Astrocyte (in vitro differentiated cells and primary cell): ENCODE measurements around the gene COL16A1. TPM values are rescaled to one million over a fixed set of nuclear protein-coding genes. Genes with fewer than 3 reads are reported as not detected.
A peak's percentile ranks its signal among the peaks of the same experiment; 100 is the strongest.

ENCODE experiments used
- DNase-seq: peaks from one replicate; pipeline ENCODE4 v3.0.0-alpha.2; 2010; ENCODE audit warnings: low read depth
- FAIRE-seq: peaks from 2 replicates; lab custom pipeline; 2011; peaks lifted over from hg19 to GRCh38; lab: Jason Lieb, UNC
- H2AFZ ChIP-seq: 2 replicates; pipeline ENCODE4 v1.6.0; 2012; ENCODE audit warnings: low read depth, low read length, inconsistent platforms
- H3K27ac ChIP-seq: 2 replicates; pipeline ENCODE4 v1.5.1; 2011; ENCODE audit warnings: low read depth, low read length, inconsistent platforms
- H3K27me3 ChIP-seq: 2 replicates; pipeline ENCODE4 v1.6.0; 2011; ENCODE audit warnings: low read length, inconsistent platforms; ENCODE audit not compliant: insufficient read depth
- H3K36me3 ChIP-seq: 2 replicates; pipeline ENCODE4 v1.5.1; 2011; ENCODE audit warnings: low read length, inconsistent platforms; ENCODE audit not compliant: insufficient read depth
- H3K4me1 ChIP-seq: 2 replicates; pipeline ENCODE4 v1.5.1; 2011; ENCODE audit warnings: low read length, inconsistent platforms; ENCODE audit not compliant: insufficient read depth
- H3K4me2 ChIP-seq: 2 replicates; pipeline ENCODE4 v1.6.0; 2012; ENCODE audit warnings: low read length, inconsistent platforms
- H3K4me3 ChIP-seq: 2 replicates; pipeline ENCODE4 v1.5.1; 2011; ENCODE audit warnings: low read depth, mild to moderate bottlenecking, low read length, inconsistent platforms; ENCODE audit not compliant: insufficient read depth
- H3K79me2 ChIP-seq: 2 replicates; pipeline ENCODE4 v1.6.0; 2012; ENCODE audit warnings: mild to moderate bottlenecking, low read length, inconsistent platforms; ENCODE audit not compliant: insufficient read depth
- H3K9ac ChIP-seq: 2 replicates; pipeline ENCODE4 v1.6.0; 2012; ENCODE audit warnings: mild to moderate bottlenecking, low read length, inconsistent platforms
- H3K9me3 ChIP-seq: 2 replicates; pipeline ENCODE4 v1.5.1; 2012; ENCODE audit warnings: low read depth, mild to moderate bottlenecking, low read length, inconsistent platforms; ENCODE audit not compliant: insufficient read depth
- H4K20me1 ChIP-seq: 2 replicates; pipeline ENCODE4 v1.6.0; 2012; ENCODE audit warnings: low read length, inconsistent platforms; ENCODE audit not compliant: insufficient read depth
- H3K27ac Mint-ChIP-seq: one replicate; pipeline ENCODE4 v1.8.0; 2021; ENCODE audit warnings: mild to moderate bottlenecking, mixed read lengths; ENCODE audit not compliant: unreplicated experiment
- H3K27me3 Mint-ChIP-seq: one replicate; pipeline ENCODE4 v1.8.0; 2021; ENCODE audit warnings: low read depth, mixed read lengths; ENCODE audit not compliant: unreplicated experiment
- H3K36me3 Mint-ChIP-seq: one replicate; pipeline ENCODE4 v1.8.0; 2021; ENCODE audit warnings: low read depth, mixed read lengths; ENCODE audit not compliant: unreplicated experiment
- H3K4me1 Mint-ChIP-seq: one replicate; pipeline ENCODE4 v1.8.0; 2021; ENCODE audit warnings: low read depth, mixed read lengths; ENCODE audit not compliant: unreplicated experiment
- H3K4me3 Mint-ChIP-seq: one replicate; pipeline ENCODE4 v1.8.0; 2021; ENCODE audit warnings: mild to moderate bottlenecking, moderate library complexity, mixed read lengths; ENCODE audit not compliant: unreplicated experiment
- H3K9me3 Mint-ChIP-seq: one replicate; pipeline ENCODE4 v1.8.0; 2021; ENCODE audit warnings: mild to moderate bottlenecking, mixed read lengths; ENCODE audit not compliant: unreplicated experiment
- EZH2 ChIP-seq: IDR thresholded peaks from 2 replicates; pipeline ENCODE4 v1.6.1; 2012; ENCODE audit warnings: mild to moderate bottlenecking, low read length, inconsistent platforms; ENCODE audit not compliant: insufficient read depth
- total RNA-seq: library from RNA; stranded (reverse); gene quantifications from 2 replicates; pipeline ENCODE4 v1.2.1, GENCODE V29; 2021
- TF ChIP-seq, protein P1 (sequence below): IDR thresholded peaks from 2 replicates; pipeline ENCODE4 v1.5.1; 2011; ENCODE audit warnings: low read depth, mild to moderate bottlenecking, inconsistent platforms, low read length, moderate library complexity; ENCODE audit not compliant: insufficient read depth

The COL16A1 gene
- total RNA-seq, 1 donor from 2014 or later: 42.9 TPM

DNA sequence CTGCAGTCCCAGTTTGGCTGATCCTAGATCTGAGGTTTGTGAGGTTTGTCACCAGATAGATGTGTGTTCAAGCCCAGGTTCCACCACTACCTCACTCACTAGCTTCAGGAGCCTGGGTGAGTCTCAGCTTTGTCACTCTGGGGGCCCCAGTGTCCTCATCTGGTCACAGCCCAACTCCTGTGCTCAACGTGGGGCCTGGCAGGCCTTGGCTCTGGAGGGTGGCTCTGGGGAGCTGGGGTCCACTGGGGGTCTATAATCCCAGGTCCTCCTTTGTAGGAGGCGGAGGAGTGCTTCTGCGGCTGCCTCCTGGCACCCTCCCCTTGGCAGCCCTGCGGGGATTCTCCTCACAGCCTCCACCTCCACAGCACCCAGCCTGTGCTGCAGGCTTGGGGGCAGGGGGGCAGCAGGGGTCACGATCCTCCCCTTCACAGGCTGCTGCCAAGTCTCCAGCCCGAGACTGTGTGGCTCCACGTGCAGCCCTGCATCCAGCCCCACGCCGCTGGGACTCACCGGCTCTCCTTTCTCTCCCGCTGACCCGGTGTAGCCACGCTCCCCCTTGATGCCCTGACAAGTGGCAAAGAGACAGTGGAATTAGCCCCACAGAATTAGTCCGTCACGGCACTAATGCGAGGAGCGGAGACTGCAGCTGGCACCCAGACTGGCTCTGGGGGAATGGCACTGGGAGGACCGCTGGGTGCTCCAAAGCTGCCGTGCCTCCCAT lies 36.6 kb downstream of the COL16A1 start:
- Histone ChIP-seq H2AFZ (no peak overlapping the region), H3K27ac (no peak overlapping the region), H4K20me1 (peaks cover 11% of the 10 kb centered on the region), H3K9me3 (no peaks in the 10 kb centered on the region), H3K27me3 (no peaks in the 10 kb centered on the region), H3K4me2 (no peak overlapping the region), H3K4me3 (no peak overlapping the region), H3K79me2 (no peaks in the 10 kb centered on the region), H3K9ac (no peak overlapping the region), H3K4me1 (peaks cover 25% of the 10 kb centered on the region), H3K36me3 (no peaks in the 10 kb centered on the region)
- H3K4me3 Mint-ChIP-seq: no peak overlapping the region
- H3K27ac Mint-ChIP-seq: no peak overlapping the region
- no peak for TF ChIP-seq EZH2
- TF ChIP-seq, protein P1, sequence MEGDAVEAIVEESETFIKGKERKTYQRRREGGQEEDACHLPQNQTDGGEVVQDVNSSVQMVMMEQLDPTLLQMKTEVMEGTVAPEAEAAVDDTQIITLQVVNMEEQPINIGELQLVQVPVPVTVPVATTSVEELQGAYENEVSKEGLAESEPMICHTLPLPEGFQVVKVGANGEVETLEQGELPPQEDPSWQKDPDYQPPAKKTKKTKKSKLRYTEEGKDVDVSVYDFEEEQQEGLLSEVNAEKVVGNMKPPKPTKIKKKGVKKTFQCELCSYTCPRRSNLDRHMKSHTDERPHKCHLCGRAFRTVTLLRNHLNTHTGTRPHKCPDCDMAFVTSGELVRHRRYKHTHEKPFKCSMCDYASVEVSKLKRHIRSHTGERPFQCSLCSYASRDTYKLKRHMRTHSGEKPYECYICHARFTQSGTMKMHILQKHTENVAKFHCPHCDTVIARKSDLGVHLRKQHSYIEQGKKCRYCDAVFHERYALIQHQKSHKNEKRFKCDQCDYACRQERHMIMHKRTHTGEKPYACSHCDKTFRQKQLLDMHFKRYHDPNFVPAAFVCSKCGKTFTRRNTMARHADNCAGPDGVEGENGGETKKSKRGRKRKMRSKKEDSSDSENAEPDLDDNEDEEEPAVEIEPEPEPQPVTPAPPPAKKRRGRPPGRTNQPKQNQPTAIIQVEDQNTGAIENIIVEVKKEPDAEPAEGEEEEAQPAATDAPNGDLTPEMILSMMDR: no peak
- DNase-seq: no peak
- FAIRE-seq: no peak
- H3K36me3 Mint-ChIP-seq: peaks cover 25% of the 10 kb centered on the region
- no peaks in the 10 kb centered on the region for H3K9me3 Mint-ChIP-seq
- peaks cover 7% of the 10 kb centered on the region for H3K4me1 Mint-ChIP-seq
- H3K27me3 Mint-ChIP-seq: peaks cover 25% of the 10 kb centered on the region

DNA sequence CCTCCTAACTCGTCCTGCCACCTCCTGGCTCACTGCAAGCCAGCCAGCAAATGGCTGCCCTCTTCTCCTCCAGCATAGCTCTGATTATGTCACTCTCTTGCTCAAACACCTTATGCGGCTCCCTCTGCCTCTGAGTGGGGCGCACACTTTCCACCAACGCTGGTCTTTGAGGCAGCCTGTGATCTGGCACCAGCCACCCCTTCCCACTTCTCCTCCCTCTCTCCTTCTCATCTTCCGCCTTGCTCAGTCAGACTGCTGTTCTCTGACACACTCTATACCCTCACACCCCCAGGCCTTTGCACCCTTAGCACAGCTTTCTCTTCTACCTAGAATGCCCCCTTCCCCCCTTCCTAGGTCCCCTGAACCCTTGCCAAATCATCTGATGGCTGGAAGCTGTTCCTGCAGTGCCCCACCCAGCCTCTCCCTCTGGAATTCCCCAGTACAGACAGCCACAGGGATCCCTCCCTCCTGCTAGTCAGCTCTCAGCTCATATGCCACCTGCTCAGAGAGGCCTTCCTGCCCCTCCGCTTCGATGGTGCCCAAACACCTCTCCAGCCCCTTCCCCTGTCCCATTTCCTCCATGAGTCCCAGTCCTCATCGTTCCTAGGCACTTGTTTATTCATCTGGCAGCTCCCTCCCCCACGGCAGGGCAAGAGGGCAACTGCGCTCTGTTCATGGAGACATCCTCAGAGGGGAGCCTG lies 37.4 kb downstream of the COL16A1 start:
- Histone ChIP-seq H3K9me3 (no peaks in the 10 kb centered on the region), H3K79me2 (no peaks in the 10 kb centered on the region), H2AFZ (no peak overlapping the region), H3K4me2 (no peak overlapping the region), H3K9ac (no peak overlapping the region), H3K27me3 (no peaks in the 10 kb centered on the region), H4K20me1 (peaks cover 11% of the 10 kb centered on the region), H3K4me1 (peaks cover 25% of the 10 kb centered on the region), H3K4me3 (no peak overlapping the region), H3K36me3 (no peaks in the 10 kb centered on the region), H3K27ac (no peak overlapping the region)
- Mint-ChIP-seq H3K27ac (no peak overlapping the region), H3K4me1 (peaks cover 7% of the 10 kb centered on the region), H3K9me3 (no peaks in the 10 kb centered on the region), H3K27me3 (peaks cover 19% of the 10 kb centered on the region), H3K4me3 (peak overlapping the region; percentile 50), H3K36me3 (peaks cover 19% of the 10 kb centered on the region)
- TF ChIP-seq, protein P1: no peak
- TF ChIP-seq EZH2: no peak
- no peak for FAIRE-seq
- peak; percentile 41 for DNase-seq
